ENCODE measurements around the gene TRABD2A.

TRABD2A gene

GRCh38 chr2:84880645-84881521 is at the start of gene TRABD2A:
Gene TRABD2A, minus strand, starts transcription at chr2:84881084. Its CDS starts 45 bp downstream, at chr2:84881039.
- peak; percentile 49 for DNase-seq (ENCODE audit: low spot score)
- no peak for TF ChIP-seq CTCF (IDR thresholded peaks at IDR 0.05; ENCODE audit: borderline replicate concordance, control extremely low read depth, extremely low read depth, insufficient read depth, missing control alignments)
- in situ Hi-C loops (cut with MboI; ENCODE audit: low sequenced_read_pairs, unreplicated experiment) = no loop called here

- DNase-seq (ENCODE audit: low spot score) = no peak
- in situ Hi-C loops (cut with MboI; ENCODE audit: low sequenced_read_pairs, unreplicated experiment) = loop anchor here (10.0 to 25.0 kb wide), 2 partner anchors 62 to 360 kb away; no protein-coding TSS in a partner anchor
- no peak for TF ChIP-seq CTCF (IDR thresholded peaks at IDR 0.05; ENCODE audit: borderline replicate concordance, control extremely low read depth, extremely low read depth, insufficient read depth, missing control alignments)
These were observed 46.4 kb upstream of the TRABD2A start for GRCh38 chr2:84927275-84927627.

- in situ Hi-C loops (cut with MboI; ENCODE audit: low sequenced_read_pairs, unreplicated experiment) = loop anchor here (10.0 to 25.0 kb wide), 2 partner anchors 61 to 361 kb away; no protein-coding TSS in a partner anchor
- DNase-seq (ENCODE audit: low spot score) = peak; percentile 82
- peak; percentile 98 for TF ChIP-seq CTCF (IDR thresholded peaks at IDR 0.05; ENCODE audit: borderline replicate concordance, control extremely low read depth, extremely low read depth, insufficient read depth, missing control alignments)
These were observed 45.0 kb upstream of the TRABD2A start for GRCh38 chr2:84925724-84926376.

GRCh38 chr2:84925336-84925723 is 44.4 kb upstream of the TRABD2A start:
- in situ Hi-C loops (cut with MboI; ENCODE audit: low sequenced_read_pairs, unreplicated experiment) = loop anchor here (10.0 to 25.0 kb wide), 2 partner anchors 61 to 362 kb away; no protein-coding TSS in a partner anchor
- DNase-seq (ENCODE audit: low spot score) = no peak
- TF ChIP-seq CTCF (IDR thresholded peaks at IDR 0.05; ENCODE audit: borderline replicate concordance, control extremely low read depth, extremely low read depth, insufficient read depth, missing control alignments) = no peak

- DNase-seq (ENCODE audit: low spot score) = no peak
- TF ChIP-seq CTCF (IDR thresholded peaks at IDR 0.05; ENCODE audit: borderline replicate concordance, control extremely low read depth, extremely low read depth, insufficient read depth, missing control alignments) = no peak
- in situ Hi-C loops (cut with MboI; ENCODE audit: low sequenced_read_pairs, unreplicated experiment) = loop anchor here (10.0 to 25.0 kb wide), 2 partner anchors 60 to 363 kb away; no protein-coding TSS in a partner anchor
These were observed 43.6 kb upstream of the TRABD2A start for GRCh38 chr2:84924173-84925106.

- no peak for TF ChIP-seq CTCF (IDR thresholded peaks at IDR 0.05; ENCODE audit: borderline replicate concordance, control extremely low read depth, extremely low read depth, insufficient read depth, missing control alignments)
- in situ Hi-C loops (cut with MboI; ENCODE audit: low sequenced_read_pairs, unreplicated experiment) = loop anchor here (10.0 kb wide), 1 partner anchor 58 kb away; no protein-coding TSS in a partner anchor
These were observed 42.1 kb upstream of the TRABD2A start for GRCh38 chr2:84923009-84923408.

More at GRCh38 chr2:84923009-84923408, 42.1 kb upstream of the TRABD2A start:
- no peak for DNase-seq (ENCODE audit: low spot score)

Data from GM13976 (cell line).